ENCODE data around the gene ZNF90. TPM values are rescaled to one million over a fixed set of nuclear protein-coding genes. Genes with fewer than 3 reads are reported as not detected.
"Not testable (repeated sequence)": the region's sequence is repeated elsewhere in the genome, so short reads cannot be mapped to it uniquely, and the experiment has no call there.

The ZNF90 gene
- total and polyA plus RNA-seq, 2 donors (not counting 3 experiments of a cell fraction or from before 2014, with no cell fraction given) = 0.92 to 4.1 TPM

GRCh38 chr19:20051841-20052768, 25.7 kb upstream of the ZNF90 start:
- no TSS peak for BruUV-seq (replicated peaks)
- intact Hi-C loops (cut with micrococcal nuclease) (no loop called here), dilution Hi-C loops (cut with MboI; ENCODE audit: extremely low pct_ligation_motif_present, low sequenced_read_pairs) (no loop called here)
- DNase-seq (ENCODE audit: low read depth, low spot score) (peak; percentile 92), FAIRE-seq (no peak)
- Histone ChIP-seq H3K27ac (ENCODE audit: insufficient read depth, low read depth, low read length) (no peak overlapping the region), H3K36me3 (ENCODE audit: control insufficient read depth in 2 of 2, extremely low read depth in 1 of 2, insufficient read depth in 2 of 2, low read length in 2 of 2) (no peaks in the 10 kb centered on the region), H3K27me3 (ENCODE audit: control insufficient read depth in 2 of 2, insufficient read depth in 2 of 2, low read length in 2 of 2) (no peaks in the 10 kb centered on the region), H3K4me1 (ENCODE audit: control insufficient read depth, extremely low read depth, insufficient read depth, low read length) (no peaks in the 10 kb centered on the region), H4K20me1 (replicated peaks; ENCODE audit: control insufficient read depth, extremely low read depth, insufficient read depth, low read length) (no peaks in the 10 kb centered on the region), H3K9me3 (replicated peaks; ENCODE audit: control insufficient read depth, insufficient read depth, low read length) (no peaks in the 10 kb centered on the region), H3K9me1 (replicated peaks; ENCODE audit: control insufficient read depth, extremely low read depth, insufficient read depth, low read length) (no peaks in the 10 kb centered on the region), H3K9ac (replicated peaks; ENCODE audit: extremely low read depth, insufficient read depth, low read length) (no peak overlapping the region), H3K79me2 (ENCODE audit: control insufficient read depth, insufficient read depth, low read length) (no peaks in the 10 kb centered on the region), H2AFZ (ENCODE audit: low read depth, low read length) (no peak overlapping the region), H3K4me3 (replicated peaks in 1 of 3; ENCODE audit: insufficient read depth in 1 of 3, low read depth in 1 of 3, low read length in 3 of 3) (peak overlapping the region in 2 of 3 experiments; percentile 41 to 57), H3K4me2 (ENCODE audit: insufficient read depth, low read length) (no peak overlapping the region)
- no peak for TF ChIP-seq JUN (IDR thresholded peaks at IDR 0.05; ENCODE audit: borderline replicate concordance, insufficient read depth, insufficient read length, low read depth)
- TF ChIP-seq EZH2 (IDR thresholded peaks at IDR 0.05; ENCODE audit: borderline replicate concordance, low read depth, low read length, severe bottlenecking) = no peak
- no peak for TF ChIP-seq POLR2AphosphoS5 (IDR thresholded peaks at IDR 0.05; ENCODE audit: insufficient read depth, low read depth, low read length)
- no peak for TF ChIP-seq CTCF (IDR thresholded peaks at IDR 0.05; ENCODE audit: extremely low read depth in 1 of 2, insufficient read depth in 1 of 2, low read depth in 1 of 2, low read length in 2 of 2)
- no peak for TF ChIP-seq GATA2 (IDR thresholded peaks at IDR 0.05; ENCODE audit: insufficient read depth, insufficient read length, low read depth, low read length)
- TF ChIP-seq MYC (IDR thresholded peaks at IDR 0.05; ENCODE audit: low read depth, low read length) = no peak
- TF ChIP-seq POLR2A (IDR thresholded peaks at IDR 0.05; ENCODE audit: low read depth, low read length) = no peak
- no peak for TF ChIP-seq FOS (IDR thresholded peaks at IDR 0.05; ENCODE audit: borderline replicate concordance, insufficient read depth, low read length)
- no peak for TF ChIP-seq MAX (IDR thresholded peaks at IDR 0.05; ENCODE audit: insufficient read depth, insufficient read length)
- POLR2A ChIA-PET = interaction anchor here (1.0 to 1.7 kb wide), 4 partner anchors 13 to 231 kb away, joined by 3 to 5 read pairs (median 3); partner anchors contain the start of genes ZNF506 and ZNF682
- CTCF ChIA-PET = interaction anchor here (0.7 to 1.2 kb wide), 4 partner anchors 13 to 521 kb away, joined by 3 to 5 read pairs (median 4); partner anchors contain the start of genes ZNF486 and ZNF682

GRCh38 chr19:20058738-20059137, 19.1 kb upstream of the ZNF90 start:
- dilution Hi-C loops (cut with MboI; ENCODE audit: extremely low pct_ligation_motif_present, low sequenced_read_pairs); intact Hi-C loops (cut with micrococcal nuclease); H3K4me3 ChIP-seq (replicated peaks in 1 of 3; ENCODE audit: insufficient read depth in 1 of 3, low read depth in 1 of 3, low read length in 3 of 3); H3K27me3 ChIP-seq (ENCODE audit: control insufficient read depth in 2 of 2, insufficient read depth in 2 of 2, low read length in 2 of 2); FAIRE-seq; H3K9ac ChIP-seq (replicated peaks; ENCODE audit: extremely low read depth, insufficient read depth, low read length); DNase-seq (ENCODE audit: low read depth, low spot score); POLR2A ChIA-PET; H2AFZ ChIP-seq (ENCODE audit: low read depth, low read length); H3K4me2 ChIP-seq (ENCODE audit: insufficient read depth, low read length); H3K4me1 ChIP-seq (ENCODE audit: control insufficient read depth, extremely low read depth, insufficient read depth, low read length); H3K79me2 ChIP-seq (ENCODE audit: control insufficient read depth, insufficient read depth, low read length); H3K9me3 ChIP-seq (replicated peaks; ENCODE audit: control insufficient read depth, insufficient read depth, low read length); H3K27ac ChIP-seq (ENCODE audit: insufficient read depth, low read depth, low read length); CTCF ChIA-PET; H3K36me3 ChIP-seq (ENCODE audit: control insufficient read depth in 2 of 2, extremely low read depth in 1 of 2, insufficient read depth in 2 of 2, low read length in 2 of 2); H3K9me1 ChIP-seq (replicated peaks; ENCODE audit: control insufficient read depth, extremely low read depth, insufficient read depth, low read length); H4K20me1 ChIP-seq (replicated peaks; ENCODE audit: control insufficient read depth, extremely low read depth, insufficient read depth, low read length); BruUV-seq (replicated peaks): not testable (repeated sequence)
